SK-N-SH treated with all-trans-retinoic acid at 6 μM for 48 hours (cell line): ENCODE results near the gene PSME3.

ENCODE experiments used
- ATAC-seq: fragments of 200-7000 bp; cut with Tn5 transposase; 3 replicates; pipeline ENCODE4 v1.9.1; 2020; ENCODE audit warnings: mild to moderate bottlenecking, moderate library complexity
- ARNTL ChIP-seq: fragments of 450-650 bp; formaldehyde crosslinking; IDR thresholded peaks from 2 replicates; pipeline ENCODE4 v1.5.0; 2020; ENCODE audit warnings: low read depth, mild to moderate bottlenecking, moderate library complexity, borderline replicate concordance
- ESRRG ChIP-seq: fragments of 250-450 bp; sonication (Bioruptor Pico); IDR thresholded peaks from 2 replicates; pipeline ENCODE4 v1.6.1; 2021; ENCODE audit warnings: mild to moderate bottlenecking
- ISL1 ChIP-seq: fragments of 250-450 bp; sonication (Bioruptor Pico); IDR thresholded peaks from 2 replicates; pipeline ENCODE4 v2.1.2; 2022; ENCODE audit warnings: mild to moderate bottlenecking, moderate library complexity
- OSR1 ChIP-seq: fragments of 250-450 bp; sonication (Bioruptor Pico); IDR thresholded peaks from 2 replicates; pipeline ENCODE4 v1.8.0; 2022; ENCODE audit warnings: moderate library complexity, mild to moderate bottlenecking, inconsistent platforms
- RARB ChIP-seq: fragments of 250-450 bp; sonication (Bioruptor Pico); IDR thresholded peaks from 2 replicates; pipeline ENCODE4 v1.8.0; 2021; ENCODE audit warnings: mild to moderate bottlenecking, moderate library complexity
- SNAI2 ChIP-seq: fragments of 250-450 bp; sonication (Bioruptor Pico); IDR thresholded peaks from 2 replicates; pipeline ENCODE4 v1.5.0; 2020; ENCODE audit warnings: mild to moderate bottlenecking, moderate library complexity
- TCF4 ChIP-seq: fragments of 250-450 bp; sonication (Bioruptor Pico); IDR thresholded peaks from 2 replicates; pipeline ENCODE4 v1.8.0; 2021; ENCODE audit warnings: mild to moderate bottlenecking, moderate library complexity, borderline replicate concordance
- TOX ChIP-seq: fragments of 250-450 bp; sonication (Bioruptor Pico); IDR thresholded peaks from 2 replicates; pipeline ENCODE4 v1.8.0; 2021; ENCODE audit warnings: mild to moderate bottlenecking, moderate library complexity, borderline replicate concordance
- ZC3H10 ChIP-seq: fragments of 250-450 bp; sonication (Bioruptor Pico); IDR thresholded peaks from 2 replicates; pipeline ENCODE4 v1.5.1; 2021; ENCODE audit warnings: mild to moderate bottlenecking, moderate library complexity
- ZFP3 ChIP-seq: fragments of 250-450 bp; sonication (Bioruptor Pico); IDR thresholded peaks from 2 replicates; pipeline ENCODE4 v1.5.0; 2020; ENCODE audit warnings: mild to moderate bottlenecking, moderate library complexity
- ZFP30 ChIP-seq: fragments of 450-650 bp; formaldehyde crosslinking; IDR thresholded peaks from 2 replicates; pipeline ENCODE4 v1.5.0; 2022; ENCODE audit warnings: mild to moderate bottlenecking, moderate library complexity
- ZNF565 ChIP-seq: fragments of 450-650 bp; formaldehyde crosslinking; conservative IDR thresholded peaks from 2 replicates; pipeline ENCODE4 v1.5.0; 2020; ENCODE audit warnings: low read depth, mild to moderate bottlenecking, moderate library complexity
- ZNF8 ChIP-seq: fragments of 450-650 bp; formaldehyde crosslinking; IDR thresholded peaks from 2 replicates; pipeline ENCODE4 v1.5.0; 2020; ENCODE audit warnings: mild to moderate bottlenecking, moderate library complexity
- TF ChIP-seq, protein P1 (sequence below): fragments of 250-450 bp; sonication (Bioruptor Pico); IDR thresholded peaks from 2 replicates; pipeline ENCODE4 v1.5.0; 2020; ENCODE audit warnings: mild to moderate bottlenecking, moderate library complexity
- TF ChIP-seq, protein P2 (sequence below): fragments of 250-450 bp; sonication (Bioruptor Pico); IDR thresholded peaks from 2 replicates; pipeline ENCODE4 v1.5.1; 2020; ENCODE audit warnings: low read depth, mild to moderate bottlenecking, moderate library complexity
- TF ChIP-seq, protein P3 (sequence below): fragments of 250-450 bp; sonication (Bioruptor Pico); IDR thresholded peaks from 2 replicates; pipeline ENCODE4 v1.8.0; 2021; ENCODE audit warnings: low read depth, mild to moderate bottlenecking, moderate library complexity, borderline replicate concordance
- TF ChIP-seq, protein P4 (sequence below): fragments of 250-450 bp; sonication (Bioruptor Pico); IDR thresholded peaks from 2 replicates; pipeline ENCODE4 v1.5.1; 2021; ENCODE audit warnings: mild to moderate bottlenecking, moderate library complexity

Gene PSME3

DNA sequence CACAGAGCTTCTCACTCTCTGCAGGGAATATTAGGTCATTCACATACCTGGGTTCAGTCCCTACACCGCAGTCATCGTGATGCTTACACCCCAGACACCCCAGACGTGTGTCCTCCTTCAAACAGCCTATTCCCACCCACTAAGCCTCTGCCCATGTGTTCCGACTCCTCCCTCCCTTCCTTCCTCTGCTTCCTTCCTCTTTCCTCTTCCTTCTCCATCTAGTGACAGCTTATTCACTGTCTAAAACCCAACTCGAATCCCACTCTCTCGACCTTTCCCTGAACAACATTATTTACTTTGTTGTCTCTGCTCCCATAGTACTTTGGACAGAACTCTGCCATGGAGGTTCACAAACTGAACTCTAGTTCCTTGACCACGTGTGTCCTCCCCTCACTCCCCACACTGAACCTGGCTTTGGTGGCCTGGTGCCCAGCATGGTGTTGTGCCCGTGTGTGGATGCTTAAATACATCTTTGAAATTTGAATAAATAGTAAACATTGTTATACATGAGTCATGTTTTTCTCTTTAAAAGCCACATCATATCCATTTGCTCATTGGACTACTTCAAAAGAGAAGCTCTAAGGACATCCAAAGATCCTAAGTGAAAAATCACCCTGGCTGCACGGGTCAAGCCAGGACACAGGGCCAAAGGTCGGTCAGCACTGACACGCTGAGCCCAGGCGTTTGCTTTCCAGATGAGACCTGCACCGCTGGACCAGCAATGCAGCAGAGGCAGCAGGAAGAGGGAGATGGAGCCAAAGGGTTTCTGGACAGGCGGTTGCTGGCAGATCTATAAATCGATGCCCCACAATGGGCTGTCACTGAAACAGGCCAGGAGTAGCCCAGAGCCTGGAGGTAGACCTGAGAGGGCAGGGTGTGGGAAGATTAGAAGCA lies 53.3 kb downstream of the PSME3 start (continued):
- TF ChIP-seq, protein P1, sequence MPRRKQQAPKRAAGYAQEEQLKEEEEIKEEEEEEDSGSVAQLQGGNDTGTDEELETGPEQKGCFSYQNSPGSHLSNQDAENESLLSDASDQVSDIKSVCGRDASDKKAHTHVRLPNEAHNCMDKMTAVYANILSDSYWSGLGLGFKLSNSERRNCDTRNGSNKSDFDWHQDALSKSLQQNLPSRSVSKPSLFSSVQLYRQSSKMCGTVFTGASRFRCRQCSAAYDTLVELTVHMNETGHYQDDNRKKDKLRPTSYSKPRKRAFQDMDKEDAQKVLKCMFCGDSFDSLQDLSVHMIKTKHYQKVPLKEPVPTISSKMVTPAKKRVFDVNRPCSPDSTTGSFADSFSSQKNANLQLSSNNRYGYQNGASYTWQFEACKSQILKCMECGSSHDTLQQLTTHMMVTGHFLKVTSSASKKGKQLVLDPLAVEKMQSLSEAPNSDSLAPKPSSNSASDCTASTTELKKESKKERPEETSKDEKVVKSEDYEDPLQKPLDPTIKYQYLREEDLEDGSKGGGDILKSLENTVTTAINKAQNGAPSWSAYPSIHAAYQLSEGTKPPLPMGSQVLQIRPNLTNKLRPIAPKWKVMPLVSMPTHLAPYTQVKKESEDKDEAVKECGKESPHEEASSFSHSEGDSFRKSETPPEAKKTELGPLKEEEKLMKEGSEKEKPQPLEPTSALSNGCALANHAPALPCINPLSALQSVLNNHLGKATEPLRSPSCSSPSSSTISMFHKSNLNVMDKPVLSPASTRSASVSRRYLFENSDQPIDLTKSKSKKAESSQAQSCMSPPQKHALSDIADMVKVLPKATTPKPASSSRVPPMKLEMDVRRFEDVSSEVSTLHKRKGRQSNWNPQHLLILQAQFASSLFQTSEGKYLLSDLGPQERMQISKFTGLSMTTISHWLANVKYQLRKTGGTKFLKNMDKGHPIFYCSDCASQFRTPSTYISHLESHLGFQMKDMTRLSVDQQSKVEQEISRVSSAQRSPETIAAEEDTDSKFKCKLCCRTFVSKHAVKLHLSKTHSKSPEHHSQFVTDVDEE: no peak
- TF ChIP-seq ZNF8 (CRISPR knock-in tag) (no peak), RARB (CRISPR knock-in tag) (no peak)

DNA sequence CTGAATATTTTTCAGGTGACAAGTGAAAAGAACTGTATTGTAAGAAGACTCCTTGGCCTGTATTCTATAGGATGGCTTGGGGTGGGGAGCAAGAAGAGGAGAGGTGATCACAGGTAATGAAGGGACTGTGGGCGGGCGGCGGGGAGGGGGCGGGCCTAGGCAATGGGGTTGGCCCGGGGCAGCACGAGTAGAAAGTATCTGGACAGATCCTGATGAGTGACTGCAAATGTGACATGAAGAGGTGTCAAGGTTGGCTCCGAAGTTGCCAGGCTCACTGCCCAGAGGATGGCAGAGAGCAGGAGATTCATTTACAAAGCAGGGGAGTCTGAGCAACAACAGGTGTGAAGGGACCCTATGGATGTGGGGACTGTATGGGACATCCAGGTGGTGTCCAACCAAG lies 56.6 kb downstream of the PSME3 start:
- ATAC-seq: no peak
- TF ChIP-seq, protein P1: no peak

DNA sequence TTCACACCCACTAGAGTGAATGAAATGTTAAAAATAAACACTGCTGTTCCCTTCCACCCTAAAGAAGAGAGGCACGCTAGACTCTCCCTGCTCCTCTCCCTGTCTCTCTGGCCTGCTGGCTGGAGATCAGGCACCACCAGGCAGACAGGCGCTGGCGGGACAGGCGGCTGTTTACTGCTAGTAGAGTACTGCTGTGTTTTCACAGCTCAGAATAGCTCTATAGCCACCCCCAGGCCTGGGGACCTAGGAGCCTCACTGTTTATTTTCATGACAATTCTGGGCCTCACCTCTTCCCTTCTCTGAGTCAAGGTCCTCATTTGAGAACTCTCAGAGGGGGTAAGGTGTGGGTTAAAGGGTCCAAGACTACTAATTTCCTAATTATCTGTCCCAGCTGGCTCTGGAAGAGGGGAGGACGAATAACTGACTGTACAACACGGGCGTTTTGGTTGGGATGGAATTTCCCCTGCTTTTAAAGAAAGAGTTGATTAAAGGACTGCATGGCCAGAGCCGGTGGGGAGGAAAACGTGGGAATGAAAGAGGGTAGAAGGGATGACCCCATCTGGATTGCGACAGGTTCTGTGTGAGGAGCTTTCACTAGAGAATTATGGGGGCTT lies 58.4 kb downstream of the PSME3 start:
- no peak for ATAC-seq
- no peak for TF ChIP-seq TOX (CRISPR knock-in tag)
- TF ChIP-seq ZFP30: no peak
- TF ChIP-seq OSR1: no peak
- no peak for TF ChIP-seq ESRRG
- TF ChIP-seq ZNF565 (CRISPR knock-in tag): no peak
- no peak for TF ChIP-seq ZFP3 (CRISPR knock-in tag)
- TF ChIP-seq ZC3H10 (CRISPR knock-in tag): no peak
- TF ChIP-seq, protein P2, sequence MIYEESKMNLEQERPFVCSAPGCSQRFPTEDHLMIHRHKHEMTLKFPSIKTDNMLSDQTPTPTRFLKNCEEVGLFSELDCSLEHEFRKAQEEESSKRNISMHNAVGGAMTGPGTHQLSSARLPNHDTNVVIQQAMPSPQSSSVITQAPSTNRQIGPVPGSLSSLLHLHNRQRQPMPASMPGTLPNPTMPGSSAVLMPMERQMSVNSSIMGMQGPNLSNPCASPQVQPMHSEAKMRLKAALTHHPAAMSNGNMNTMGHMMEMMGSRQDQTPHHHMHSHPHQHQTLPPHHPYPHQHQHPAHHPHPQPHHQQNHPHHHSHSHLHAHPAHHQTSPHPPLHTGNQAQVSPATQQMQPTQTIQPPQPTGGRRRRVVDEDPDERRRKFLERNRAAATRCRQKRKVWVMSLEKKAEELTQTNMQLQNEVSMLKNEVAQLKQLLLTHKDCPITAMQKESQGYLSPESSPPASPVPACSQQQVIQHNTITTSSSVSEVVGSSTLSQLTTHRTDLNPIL (CRISPR knock-in tag): no peak

DNA sequence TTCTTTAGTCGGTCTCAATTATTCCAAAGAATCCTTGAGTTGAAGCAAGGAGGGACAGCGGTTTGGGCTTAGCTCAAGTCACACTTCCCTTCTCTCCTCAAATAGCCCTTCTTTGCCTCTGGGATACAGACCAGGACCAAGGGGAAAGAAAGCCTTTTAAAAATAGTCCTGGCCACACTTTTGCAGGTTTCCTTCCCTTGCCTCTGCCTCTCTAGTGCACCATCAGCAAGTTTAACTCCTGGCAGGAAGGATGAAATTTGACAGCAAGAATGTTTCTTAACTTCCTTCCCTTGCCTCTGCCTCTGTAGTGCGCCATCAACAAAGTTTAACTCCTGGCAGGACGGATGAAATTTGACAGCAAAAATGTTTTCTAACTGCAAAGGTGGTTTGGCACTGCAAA lies 60.2 kb downstream of the PSME3 start:
- ATAC-seq: peak; percentile 42; the same call in 2 of the 3 replicates
- no peak for TF ChIP-seq ARNTL
- TF ChIP-seq ZNF8 (CRISPR knock-in tag): no peak
- no peak for TF ChIP-seq RARB (CRISPR knock-in tag)
- TF ChIP-seq, protein P3, sequence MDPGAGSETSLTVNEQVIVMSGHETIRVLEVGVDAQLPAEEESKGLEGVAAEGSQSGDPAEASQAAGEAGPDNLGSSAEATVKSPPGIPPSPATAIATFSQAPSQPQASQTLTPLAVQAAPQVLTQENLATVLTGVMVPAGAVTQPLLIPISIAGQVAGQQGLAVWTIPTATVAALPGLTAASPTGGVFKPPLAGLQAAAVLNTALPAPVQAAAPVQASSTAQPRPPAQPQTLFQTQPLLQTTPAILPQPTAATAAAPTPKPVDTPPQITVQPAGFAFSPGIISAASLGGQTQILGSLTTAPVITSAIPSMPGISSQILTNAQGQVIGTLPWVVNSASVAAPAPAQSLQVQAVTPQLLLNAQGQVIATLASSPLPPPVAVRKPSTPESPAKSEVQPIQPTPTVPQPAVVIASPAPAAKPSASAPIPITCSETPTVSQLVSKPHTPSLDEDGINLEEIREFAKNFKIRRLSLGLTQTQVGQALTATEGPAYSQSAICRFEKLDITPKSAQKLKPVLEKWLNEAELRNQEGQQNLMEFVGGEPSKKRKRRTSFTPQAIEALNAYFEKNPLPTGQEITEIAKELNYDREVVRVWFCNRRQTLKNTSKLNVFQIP (CRISPR knock-in tag): no peak
- no peak for TF ChIP-seq ISL1 (CRISPR knock-in tag)
- no peak for TF ChIP-seq OSR1
- TF ChIP-seq SNAI2 (CRISPR knock-in tag): no peak
- TF ChIP-seq ESRRG: no peak
- TF ChIP-seq, protein P4, sequence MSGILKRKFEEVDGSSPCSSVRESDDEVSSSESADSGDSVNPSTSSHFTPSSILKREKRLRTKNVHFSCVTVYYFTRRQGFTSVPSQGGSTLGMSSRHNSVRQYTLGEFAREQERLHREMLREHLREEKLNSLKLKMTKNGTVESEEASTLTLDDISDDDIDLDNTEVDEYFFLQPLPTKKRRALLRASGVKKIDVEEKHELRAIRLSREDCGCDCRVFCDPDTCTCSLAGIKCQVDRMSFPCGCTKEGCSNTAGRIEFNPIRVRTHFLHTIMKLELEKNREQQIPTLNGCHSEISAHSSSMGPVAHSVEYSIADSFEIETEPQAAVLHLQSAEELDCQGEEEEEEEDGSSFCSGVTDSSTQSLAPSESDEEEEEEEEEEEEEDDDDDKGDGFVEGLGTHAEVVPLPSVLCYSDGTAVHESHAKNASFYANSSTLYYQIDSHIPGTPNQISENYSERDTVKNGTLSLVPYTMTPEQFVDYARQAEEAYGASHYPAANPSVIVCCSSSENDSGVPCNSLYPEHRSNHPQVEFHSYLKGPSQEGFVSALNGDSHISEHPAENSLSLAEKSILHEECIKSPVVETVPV (CRISPR knock-in tag): no peak
- TF ChIP-seq TOX (CRISPR knock-in tag): no peak
- TF ChIP-seq TCF4 (CRISPR knock-in tag): no peak
- no peak for TF ChIP-seq ZNF565 (CRISPR knock-in tag)
